ENCODE measurements around the gene NR6A1. TPM values are rescaled to one million over a fixed set of nuclear protein-coding genes. Genes with fewer than 3 reads are reported as not detected.

NR6A1 gene
- total and polyA plus RNA-seq, 2 of the 8 experiments (the other 6 are each of a cell fraction or from before 2014, with no cell fraction given) = 93.2 to 237 TPM

- Histone ChIP-seq H2AK5ac (ENCODE audit: low read depth, low read length) (no peak overlapping the region), H3K23ac (ENCODE audit: insufficient read length) (no peak overlapping the region), H2BK20ac (ENCODE audit: low read length) (no peak overlapping the region), H2BK120ac (replicated peaks; ENCODE audit: low read depth, low read length) (no peak overlapping the region), H3K27ac (ENCODE audit: low read depth, low read length) (peak overlapping the region; percentile 50), H3K56ac (replicated peaks; ENCODE audit: insufficient read length, low read depth, low read length) (no peak overlapping the region), H3K4me2 (ENCODE audit: insufficient read depth in 1 of 2, low read depth in 2 of 2, low read length in 2 of 2) (peak overlapping the region; percentile 46 to 66; a peak in 3 of 4 replicates), H3K9ac (replicated peaks in 1 of 4; ENCODE audit: extremely low read depth in 1 of 4, low read depth in 3 of 4, low read length in 3 of 4) (peak overlapping the region in 2 of 4 experiments; percentile 33 to 48; a peak in 3 of 7 replicates), H4K91ac (replicated peaks; ENCODE audit: insufficient read length, low read length) (no peak overlapping the region), H2BK5ac (ENCODE audit: low read depth, low read length) (peak overlapping the region; percentile 63; the same call in 1 of the 2 replicates), H4K8ac (ENCODE audit: extremely low read depth, insufficient read depth, low read length) (no peak overlapping the region), H3K36me3 (ENCODE audit: control insufficient read depth in 2 of 4, insufficient read depth in 4 of 4, low read length in 3 of 4) (no peaks in the 10 kb centered on the region), H3K9me3 (ENCODE audit: insufficient read depth in 2 of 2, low read depth in 1 of 2, low read length in 1 of 2) (no peaks in the 10 kb centered on the region), H3K79me1 (ENCODE audit: low read depth, low read length) (0 out of 2 replicates have a peak, but pooled peaks cover 2% of the 10 kb centered on the region), H3K79me2 (ENCODE audit: control insufficient read depth in 1 of 2, insufficient read depth in 2 of 2, low read length in 2 of 2) (peaks cover 0 to 80% of the 10 kb centered on the region in 2 experiments; a peak in 2 of 4 replicates), H3K18ac (ENCODE audit: extremely low read depth, low read length) (no peak overlapping the region), H2BK15ac (ENCODE audit: low read length) (no peak overlapping the region), H3K4ac (replicated peaks; ENCODE audit: insufficient read length, low read depth, low read length) (no peak overlapping the region), H3K27me3 (replicated peaks in 1 of 4; ENCODE audit: control insufficient read depth in 3 of 4, extremely low read depth in 1 of 4, insufficient read depth in 3 of 4, low read length in 3 of 4) (no peaks in the 10 kb centered on the region), H2AFZ (ENCODE audit: low read length) (no peak overlapping the region), H3K23me2 (ENCODE audit: low read depth, low read length) (no peaks in the 10 kb centered on the region; the same call in 1 of the 2 replicates), H2BK12ac (ENCODE audit: low read depth, low read length) (no peak overlapping the region; the same call in 1 of the 2 replicates), H3K14ac (ENCODE audit: insufficient read length) (no peak overlapping the region), H3K4me1 (replicated peaks in 1 of 4; ENCODE audit: control insufficient read depth in 3 of 4, insufficient read depth in 4 of 4, low read length in 3 of 4) (peaks cover 0 to 11% (median 7%) of the 10 kb centered on the region in 4 experiments; a peak in 4 of 7 replicates), H3K4me3 (ENCODE audit: extremely low read depth in 1 of 4, insufficient read depth in 2 of 4, low read depth in 3 of 4, low read length in 4 of 4) (peak overlapping the region; percentile 11 to 48 (median 21); a peak in 4 of 8 replicates), H4K5ac (ENCODE audit: insufficient read length, low read depth, low read length) (no peak overlapping the region), H4K20me1 (replicated peaks in 1 of 2; ENCODE audit: control insufficient read depth in 1 of 2, insufficient read depth in 2 of 2, low read length in 2 of 2) (no peaks in the 10 kb centered on the region)
- CTCF ChIA-PET (ENCODE audit: partially characterized antibody) = interaction anchor here (1.1 to 2.3 kb wide), 8 partner anchors 13 to 125 kb away, joined by 3 to 10 read pairs (median 5); no protein-coding TSS in a partner anchor
- WGBS, 2 experiments (ENCODE audit: extremely low coverage in 1 of 2, insufficient coverage in 1 of 2, insufficient read length in 1 of 2, insufficient replicate concordance in 2 of 2, low coverage in 1 of 2, low lambda C conversion rate in 2 of 2, missing lambda C conversion rate in 1 of 2) = 62% methylated on average over 11 of the region's 11 CpGs; no CpG with 5 or more reads in 1 of the 2 experiments
- FAIRE-seq (peak; percentile 58), DNase-seq (ENCODE audit: low read depth in 1 of 2, low spot score in 2 of 2) (no peak)
- POLR2A ChIA-PET (ENCODE audit: partially characterized antibody) = interaction anchor here (1.2 to 2.0 kb wide), 2 partner anchors 9 to 60 kb away, joined by 3 to 6 read pairs; no protein-coding TSS in a partner anchor
- TF ChIP-seq EZH2 (IDR thresholded peaks at IDR 0.05; ENCODE audit: low read depth, low read length, severe bottlenecking) (no peak), CEBPB (IDR thresholded peaks at IDR 0.05; ENCODE audit: low read depth, low read length) (no peak)
These were observed 110.7 kb downstream of the NR6A1 start for GRCh38 chr9:124660341-124660801.

Measured in H1 (cell line).